Naive thymus-derived CD4-positive, alpha-beta T cell (primary cell): Measurements from ENCODE around the gene NIPAL3. TPM values are rescaled to one million over a fixed set of nuclear protein-coding genes. Genes with fewer than 3 reads are reported as not detected.
"Not testable (repeated sequence)": the region's sequence is repeated elsewhere in the genome, so short reads cannot be mapped to it uniquely, and the experiment has no call there.

Experiments
- ATAC-seq: fragments of 150-1000 bp; cut with Tn5 transposase; 2 replicates; pipeline ENCODE4 v1.10.0; 2021; ENCODE audit warnings: mild to moderate bottlenecking, moderate library complexity
- CTCF ChIA-PET: fragments of 350-600 bp; sonication (Branson Sonifier 250); formaldehyde crosslinking; loops from one replicate; lab custom pipeline; 2021; ENCODE audit warnings: antibody characterized with exemption; lab: Charles Lee
- POLR2A ChIA-PET: fragments of 350-600 bp; sonication (Branson Sonifier 250); formaldehyde crosslinking; loops from one replicate; lab custom pipeline; 2021; ENCODE audit warnings: antibody characterized with exemption, inconsistent platforms; lab: Charles Lee
- DNase-seq, 9 donors: peaks; one replicate each; pipeline versions ENCODE4 v3.0.0 to v3.0.0-alpha.2; 2020 to 2022; ENCODE audit warnings: mixed read lengths in 1 of 9
- H3K27ac ChIP-seq: one replicate; pipeline ENCODE4 v1.7.0; 2013; ENCODE audit warnings: mild to moderate bottlenecking, low read depth, low read length, moderate library complexity
- H3K27me3 ChIP-seq, 2 donors: one replicate each; pipeline ENCODE4 v1.7.0; 2013; ENCODE audit warnings: low read length in 2 of 2, mild to moderate bottlenecking in 2 of 2, moderate library complexity in 2 of 2; ENCODE audit not compliant: control insufficient read depth in 2 of 2, insufficient read depth in 2 of 2
- H3K36me3 ChIP-seq, 3 experiments: 1 replicate in 2 of 3; 2 replicates in 1 of 3; pipeline ENCODE4 v1.7.0; 2013; ENCODE audit warnings: low read length in 3 of 3, mild to moderate bottlenecking in 3 of 3, moderate library complexity in 1 of 3; ENCODE audit not compliant: insufficient read depth in 3 of 3, control insufficient read depth in 2 of 3
- H3K4me1 ChIP-seq, 2 donors: one replicate each; pipeline ENCODE4 v1.7.0; 2013; ENCODE audit warnings: low read length in 2 of 2, mild to moderate bottlenecking in 2 of 2, moderate library complexity in 1 of 2; ENCODE audit not compliant: control insufficient read depth in 2 of 2, insufficient read depth in 2 of 2
- H3K4me3 ChIP-seq: 2 replicates; pipeline ENCODE4 v1.7.0; 2013; ENCODE audit warnings: mild to moderate bottlenecking, low read length
- H3K9me3 ChIP-seq, 3 experiments: 1 replicate in 2 of 3; 2 replicates in 1 of 3; pipeline ENCODE4 v1.7.0; 2013; ENCODE audit warnings: low read length in 3 of 3; ENCODE audit not compliant: control insufficient read depth in 2 of 3
- H3K27ac Mint-ChIP-seq, 9 donors: one replicate each; pipeline ENCODE4 v1.8.0; 2020 to 2022; ENCODE audit warnings: mixed read lengths in 9 of 9, mild to moderate bottlenecking in 8 of 9, moderate library complexity in 5 of 9, inconsistent platforms in 2 of 9
- H3K27me3 Mint-ChIP-seq, 5 donors: one replicate each; pipeline ENCODE4 v1.8.0; 2021 to 2022; ENCODE audit warnings: mixed read lengths in 5 of 5, mild to moderate bottlenecking in 1 of 5
- H3K36me3 Mint-ChIP-seq, 5 donors: one replicate each; pipeline ENCODE4 v1.8.0; 2020 to 2022; ENCODE audit warnings: mixed read lengths in 5 of 5, mild to moderate bottlenecking in 3 of 5, inconsistent platforms in 1 of 5
- H3K4me1 Mint-ChIP-seq, 7 donors: one replicate each; pipeline ENCODE4 v1.8.0; 2020 to 2022; ENCODE audit warnings: mixed read lengths in 7 of 7, mild to moderate bottlenecking in 3 of 7, inconsistent platforms in 1 of 7
- H3K4me3 Mint-ChIP-seq, 10 donors: one replicate each; pipeline ENCODE4 v1.8.0; 2020 to 2022; ENCODE audit warnings: mild to moderate bottlenecking in 10 of 10, mixed read lengths in 10 of 10, moderate library complexity in 6 of 10, inconsistent platforms in 2 of 10
- H3K9me3 Mint-ChIP-seq, 11 donors: one replicate each; pipeline ENCODE4 v1.8.0; 2020 to 2022; ENCODE audit warnings: mixed read lengths in 11 of 11, mild to moderate bottlenecking in 4 of 11, inconsistent platforms in 1 of 11, moderate library complexity in 1 of 11
- intact Hi-C, 2 donors: fragments of 100-400 bp; cut with micrococcal nuclease; formaldehyde crosslinking; loops; one replicate each; pipeline ENCODE4 v1.15.1; 2023
- polyA plus RNA-seq, 2 donors: library from polyadenylated mRNA; unstranded; fragments of 300-500 nt; fragmentation: Illumina TruSeq; gene quantifications; one replicate each; pipeline ENCODE4 v1.2.3, GENCODE V29; 2021
- total RNA-seq, 6 experiments: library from RNA in 5 of 6; stranded (reverse) in 5 of 6; gene quantifications; 1 replicate in 5 of 6; 2 replicates in 1 of 6; pipeline ENCODE4 v1.2.3 and lab custom pipeline; 2021 to 2026

NIPAL3 gene
- total and polyA plus RNA-seq, 7 experiments from 2014 or later, result 35.5 to 127 (median 63.7) TPM

GRCh38 chr1:24492935-24493334 lies 77.3 kb downstream of the NIPAL3 start:
- H3K27me3 ChIP-seq, H3K4me3 ChIP-seq, H3K4me3 Mint-ChIP-seq, H3K36me3 ChIP-seq, ATAC-seq, H3K27ac Mint-ChIP-seq, H3K27ac ChIP-seq, H3K9me3 ChIP-seq, DNase-seq, H3K27me3 Mint-ChIP-seq, H3K9me3 Mint-ChIP-seq: not testable (repeated sequence)
- H3K4me1 Mint-ChIP-seq, result peaks cover 16 to 52% (median 36%) of the 10 kb centered on the region in 7 donors
- intact Hi-C loops, result loop anchor here in 1 of 2 donors (1.0 kb wide), 1 partner anchor 8 kb away; no protein-coding TSS in a partner anchor
- peaks cover 3 to 23% (median 17%) of the 10 kb centered on the region in 5 donors for H3K36me3 Mint-ChIP-seq
- ChIA-PET CTCF (interaction anchor here (1.1 to 2.4 kb wide), 3 partner anchors 9 to 77 kb away, joined by 3 to 7 read pairs (median 6); partner anchors contain the start of genes NIPAL3 and RCAN3), POLR2A (interaction anchor here (0.6 to 27.5 kb wide), 4 partner anchors 9 to 50 kb away, joined by 4 to 929 read pairs (median 466); partner anchors contain the start of gene RCAN3)
- H3K4me1 ChIP-seq, result peaks cover 0 to 20% of the 10 kb centered on the region in 2 donors

DNA sequence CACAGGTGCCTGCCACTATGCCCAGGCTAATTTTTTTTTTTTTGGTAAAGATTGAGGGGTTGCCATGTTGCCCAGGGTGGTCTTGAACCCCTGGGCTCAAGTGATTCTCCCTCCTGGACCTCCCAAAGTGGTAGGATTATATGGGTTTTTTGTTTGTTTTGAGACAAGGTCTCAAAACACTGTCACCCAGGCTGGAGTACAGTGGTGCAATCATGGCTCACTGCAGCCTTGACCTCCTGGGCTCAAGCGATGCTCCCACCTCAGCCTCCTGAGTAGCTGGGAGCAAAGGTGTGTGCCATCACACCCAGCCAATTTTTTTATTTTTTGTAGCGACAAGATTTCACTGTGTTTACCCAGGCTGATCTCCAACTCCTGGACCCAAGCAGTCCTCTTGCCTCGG lies 78.2 kb downstream of the NIPAL3 start:
- DNase-seq, result no peak
- Histone ChIP-seq H3K4me3 (no peak overlapping the region), H3K4me1 (peaks cover 1 to 11% of the 10 kb centered on the region in 2 donors), H3K27me3 (no peaks in the 10 kb centered on the region), H3K9me3 (peaks cover 0 to 3% (median 0%) of the 10 kb centered on the region in 3 experiments), H3K36me3 (no peaks in the 10 kb centered on the region), H3K27ac (no peak overlapping the region)
- intact Hi-C loops, result no loop called here
- H3K27me3 Mint-ChIP-seq, result peaks cover 0 to 3% (median 0%) of the 10 kb centered on the region in 5 donors
- peaks cover 3 to 23% (median 17%) of the 10 kb centered on the region in 5 donors for H3K36me3 Mint-ChIP-seq
- H3K4me3 Mint-ChIP-seq, result no peak overlapping the region
- POLR2A ChIA-PET, result interaction anchor here (0.6 to 27.5 kb wide), 3 partner anchors 10 to 26 kb away, joined by 4 to 929 read pairs (median 929); partner anchors contain the start of gene RCAN3
- no peak for ATAC-seq
- peaks cover 0 to 3% (median 0%) of the 10 kb centered on the region in 11 donors for H3K9me3 Mint-ChIP-seq
- H3K4me1 Mint-ChIP-seq, result peaks cover 15 to 52% (median 35%) of the 10 kb centered on the region in 7 donors
- CTCF ChIA-PET, result interaction anchor here (1.1 to 2.4 kb wide), 2 partner anchors 8 to 13 kb away, joined by 3 to 7 read pairs; partner anchors contain the start of gene RCAN3
- H3K27ac Mint-ChIP-seq, result no peak overlapping the region

DNA sequence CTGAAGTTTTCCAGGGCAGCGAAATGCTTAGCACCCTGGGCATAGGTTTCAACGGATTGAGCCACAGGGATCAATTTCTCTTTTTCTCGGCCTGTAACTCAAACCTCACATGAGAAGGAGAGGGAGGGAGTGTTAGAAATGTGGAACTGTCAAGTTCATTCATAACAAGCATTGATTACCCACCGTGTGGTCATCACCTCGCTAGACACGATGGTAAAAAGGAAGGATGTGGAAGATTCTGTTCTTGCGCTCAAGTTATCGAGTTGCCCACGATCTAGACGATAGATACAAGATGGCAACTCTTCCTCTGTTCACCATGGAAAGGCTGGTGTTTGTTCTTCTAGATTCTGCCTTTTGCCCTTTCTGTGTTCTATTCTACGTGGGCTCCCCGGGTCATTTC lies 83.0 kb downstream of the NIPAL3 start:
- POLR2A ChIA-PET, result interaction anchor here (1.1 to 27.5 kb wide), 2 partner anchors 14 to 82 kb away, joined by 4 to 929 read pairs; partner anchors contain the start of gene NIPAL3
- peaks cover 31 to 58% (median 47%) of the 10 kb centered on the region in 7 donors for H3K4me1 Mint-ChIP-seq
- Histone ChIP-seq H3K4me3 (no peak overlapping the region), H3K27ac (no peak overlapping the region), H3K36me3 (no peaks in the 10 kb centered on the region), H3K27me3 (no peaks in the 10 kb centered on the region), H3K4me1 (peaks cover 23 to 27% of the 10 kb centered on the region in 2 donors), H3K9me3 (no peaks in the 10 kb centered on the region)
- H3K36me3 Mint-ChIP-seq, result peaks cover 0 to 23% (median 11%) of the 10 kb centered on the region in 5 donors
- H3K4me3 Mint-ChIP-seq, result no peak overlapping the region
- peaks cover 0 to 8% (median 0%) of the 10 kb centered on the region in 11 donors for H3K9me3 Mint-ChIP-seq
- CTCF ChIA-PET, result interaction anchor here (4.8 kb wide), 1 partner anchor 11 kb away, joined by 38 read pairs; no protein-coding TSS in a partner anchor
- peaks cover 0 to 5% (median 0%) of the 10 kb centered on the region in 5 donors for H3K27me3 Mint-ChIP-seq
- ATAC-seq, result no peak
- intact Hi-C loops, result no loop called here
- H3K27ac Mint-ChIP-seq, result peak overlapping the region in 5 of 9 donors; percentile 44 to 85 (median 68)
- DNase-seq, result no peak

- no peaks in the 10 kb centered on the region for H3K27me3 ChIP-seq
- Mint-ChIP-seq H3K4me1 (peaks cover 34 to 58% (median 48%) of the 10 kb centered on the region in 7 donors), H3K27me3 (peaks cover 0 to 9% (median 0%) of the 10 kb centered on the region in 5 donors), H3K4me3 (peak overlapping the region; percentile 72 to 93 (median 89)), H3K36me3 (peaks cover 0 to 35% (median 23%) of the 10 kb centered on the region in 5 donors), H3K27ac (peak overlapping the region; percentile 92 to 99 (median 95)), H3K9me3 (peaks cover 0 to 8% (median 0%) of the 10 kb centered on the region in 11 donors)
- no peak for ATAC-seq
- no peaks in the 10 kb centered on the region for H3K9me3 ChIP-seq
- H3K4me1 ChIP-seq, result peaks cover 27 to 35% of the 10 kb centered on the region in 2 donors
- peak overlapping the region; percentile 99 for H3K27ac ChIP-seq
- H3K4me3 ChIP-seq, result no peak overlapping the region
- no peaks in the 10 kb centered on the region for H3K36me3 ChIP-seq
- POLR2A ChIA-PET, result interaction anchor here (0.7 to 27.5 kb wide), 7 partner anchors 13 to 489 kb away, joined by 5 to 929 read pairs (median 64); partner anchors contain the start of genes NIPAL3 and STPG1
- intact Hi-C loops, result loop anchor here (1.0 to 10.0 kb wide), 9 partner anchors 8 to 932 kb away; partner anchors contain the start of genes CLIC4 (in 1 of the 2), MACO1 (in 1 of the 2), PNRC2 (in 1 of the 2) and RSRP1 (in 1 of the 2)
- no peak for DNase-seq
- CTCF ChIA-PET, result interaction anchor here (0.8 to 4.9 kb wide), 4 partner anchors 13 to 124 kb away, joined by 3 to 44 read pairs (median 21); no protein-coding TSS in a partner anchor
These were observed 84.9 kb downstream of the NIPAL3 start for GRCh38 chr1:24500448-24501048.

DNA sequence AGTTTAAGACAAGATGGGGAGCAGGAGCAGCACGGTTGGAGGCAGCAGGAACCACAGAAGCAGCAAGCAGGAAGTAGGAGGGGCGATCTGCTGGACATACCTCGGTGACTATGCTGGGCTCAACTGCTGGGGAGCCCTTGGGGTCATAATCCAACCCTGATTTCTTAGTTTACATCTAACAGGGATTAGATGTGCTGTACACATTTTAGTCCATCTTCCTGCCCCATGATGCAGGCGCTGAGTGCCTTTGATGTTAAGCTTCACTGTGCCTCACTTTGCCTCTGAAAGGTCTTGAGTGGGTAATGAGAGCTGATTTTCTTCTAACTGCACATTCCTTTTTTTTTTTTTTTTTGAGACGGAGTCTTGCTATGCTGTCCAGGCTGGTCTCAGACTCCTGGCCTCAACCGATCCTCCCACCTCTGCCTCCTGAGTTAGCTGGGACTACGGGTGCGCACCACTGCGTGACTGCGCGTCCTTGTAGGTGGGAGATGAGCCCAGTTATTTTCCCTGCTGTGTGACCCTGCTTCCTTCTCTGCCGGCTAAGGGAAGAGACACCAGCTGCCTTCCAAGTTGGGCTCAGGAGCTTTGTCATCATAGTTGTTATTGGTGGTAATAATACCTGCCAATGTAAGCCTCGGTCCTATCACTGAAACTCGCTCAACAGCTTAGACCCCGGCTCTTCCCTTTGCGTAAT lies 85.9 kb downstream of the NIPAL3 start:
- Histone ChIP-seq H3K36me3 (no peaks in the 10 kb centered on the region), H3K27ac (peak overlapping the region; percentile 99), H3K4me3 (peak overlapping the region; percentile 82), H3K9me3 (no peaks in the 10 kb centered on the region), H3K27me3 (no peaks in the 10 kb centered on the region), H3K4me1 (peaks cover 33 to 44% of the 10 kb centered on the region in 2 donors)
- Mint-ChIP-seq H3K4me3 (peak overlapping the region; percentile 84 to 94 (median 90)), H3K27me3 (peaks cover 0 to 9% (median 0%) of the 10 kb centered on the region in 5 donors), H3K36me3 (peaks cover 0 to 31% (median 18%) of the 10 kb centered on the region in 5 donors), H3K9me3 (peaks cover 0 to 7% (median 0%) of the 10 kb centered on the region in 11 donors), H3K4me1 (peaks cover 34 to 60% (median 53%) of the 10 kb centered on the region in 7 donors), H3K27ac (peak overlapping the region; percentile 92 to 99 (median 95))
- CTCF ChIA-PET, result interaction anchor here (0.7 to 4.9 kb wide), 10 partner anchors 8 to 86 kb away, joined by 3 to 44 read pairs (median 6); partner anchors contain the start of gene NIPAL3
- ATAC-seq (no peak), DNase-seq (peak in 7 of 9 donors; percentile 42 to 58 (median 51))
- POLR2A ChIA-PET, result interaction anchor here (0.6 to 27.5 kb wide), 22 partner anchors 9 to 1300 kb away, joined by 3 to 929 read pairs (median 6); partner anchors contain the start of genes NIPAL3, SRRM1 and STPG1
- intact Hi-C loops, result loop anchor here (1.0 to 10.0 kb wide), 18 partner anchors 9 to 931 kb away; partner anchors contain the start of genes CLIC4 (in 2 of the 2), NIPAL3 (in 2 of the 2), MACO1 (in 1 of the 2) and PNRC2 (in 1 of the 2)
